NCI-H1092 (cell line): ENCODE data around the gene PDS5A.
"Not testable (repeated sequence)": the region's sequence is repeated elsewhere in the genome, so short reads cannot be mapped to it uniquely, and the experiment has no call there.

Experiments
- DNase-seq: peaks from one replicate; lab custom pipeline; 2025; lab: John Stamatoyannopoulos, UW

PDS5A gene

DNA sequence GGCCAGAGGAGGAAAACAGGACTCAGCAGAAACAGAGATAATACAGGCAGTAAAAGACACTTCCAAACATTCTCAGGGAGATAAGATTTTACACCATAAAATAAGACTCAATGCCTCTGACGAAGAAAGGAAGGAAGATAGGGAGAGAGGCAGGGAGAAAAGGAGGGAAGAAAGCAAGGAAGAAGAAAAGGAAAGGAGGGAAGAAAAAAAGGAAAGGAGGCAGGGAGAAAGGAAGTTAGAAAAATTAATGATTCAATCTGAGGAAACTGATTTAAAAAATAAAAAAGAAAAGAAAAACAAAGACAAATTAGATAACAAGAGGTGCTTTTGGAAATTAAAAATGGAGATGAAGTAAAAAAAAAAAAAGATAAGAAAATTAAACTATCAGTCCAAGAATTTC, 72.1 kb downstream of the PDS5A start:
- no peak for DNase-seq

DNA sequence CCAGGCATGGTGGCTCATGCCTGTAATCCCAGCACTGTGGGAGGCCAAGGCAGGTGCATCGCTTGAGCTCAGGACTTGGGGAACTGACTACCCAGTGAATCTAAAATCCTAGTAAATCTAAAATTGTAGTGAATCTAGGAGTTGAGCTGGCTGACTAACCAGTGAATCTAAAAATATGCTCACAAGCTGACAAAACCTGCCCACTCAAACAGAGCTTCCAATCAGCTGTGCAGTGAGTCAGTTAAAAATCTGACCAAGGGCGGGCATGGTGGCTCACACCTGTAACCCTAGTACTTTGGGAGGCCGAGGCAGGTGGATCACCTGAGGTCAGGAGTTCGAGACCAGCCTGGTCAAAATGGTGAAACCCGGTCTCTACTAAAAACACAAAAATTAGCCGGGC, 72.7 kb downstream of the PDS5A start:
- DNase-seq, result not testable (repeated sequence)

DNA sequence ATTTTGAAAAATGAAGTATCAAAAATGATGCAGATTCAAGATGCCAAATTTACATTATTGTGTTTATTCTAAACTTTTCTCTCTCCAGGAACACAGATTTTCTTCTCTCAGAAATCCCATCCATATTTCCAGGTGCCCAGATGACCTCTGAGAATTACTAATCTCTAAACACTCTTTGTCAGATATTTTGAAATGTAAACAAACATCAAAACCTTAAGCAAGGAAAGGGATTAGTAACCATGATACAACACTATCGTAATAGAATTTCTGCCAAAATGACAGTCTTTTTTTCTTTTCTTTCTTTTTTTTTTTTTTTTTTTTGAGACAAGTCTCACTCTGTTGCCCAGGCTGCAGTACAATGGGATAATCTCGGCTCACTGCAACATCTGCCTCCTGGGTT, 76.7 kb downstream of the PDS5A start:
- DNase-seq, result no peak

DNA sequence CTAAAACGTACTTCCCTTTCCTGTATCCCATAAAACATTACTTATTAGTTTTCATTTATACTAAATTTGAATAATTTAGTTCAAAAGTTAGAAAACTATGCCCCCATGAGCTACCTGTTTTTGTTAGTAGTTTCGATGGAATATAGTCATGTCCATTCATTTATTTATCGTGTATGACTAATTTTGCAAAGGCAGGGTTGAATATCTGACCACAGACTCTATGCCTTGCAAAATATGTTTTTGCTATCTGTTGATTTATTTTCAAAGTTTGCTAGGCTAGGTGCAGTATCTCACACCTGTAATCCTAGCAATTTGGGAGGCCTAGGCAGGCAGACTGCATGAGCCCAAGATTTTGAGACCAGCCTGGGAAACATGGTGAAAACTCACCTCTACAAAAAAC, 78.4 kb downstream of the PDS5A start:
- no peak for DNase-seq

DNA sequence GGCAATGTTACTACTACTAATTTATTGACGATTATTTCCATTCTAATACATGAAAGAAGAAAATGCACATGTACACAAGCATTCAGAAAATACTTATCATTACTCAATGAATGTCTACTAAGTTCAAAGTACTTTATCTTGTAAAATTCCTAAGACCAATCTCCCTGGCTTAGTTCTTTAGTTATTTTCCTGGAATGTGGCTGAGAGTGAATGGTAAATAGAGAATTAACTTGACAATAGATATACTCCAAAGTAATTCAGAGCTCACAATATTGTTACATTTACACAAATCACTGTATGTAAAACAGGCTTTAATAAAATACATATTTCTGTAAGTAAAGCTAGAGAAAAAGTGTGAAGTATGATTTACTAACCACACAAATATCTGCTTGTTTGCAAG, 79.7 kb downstream of the PDS5A start:
- no peak for DNase-seq

DNA sequence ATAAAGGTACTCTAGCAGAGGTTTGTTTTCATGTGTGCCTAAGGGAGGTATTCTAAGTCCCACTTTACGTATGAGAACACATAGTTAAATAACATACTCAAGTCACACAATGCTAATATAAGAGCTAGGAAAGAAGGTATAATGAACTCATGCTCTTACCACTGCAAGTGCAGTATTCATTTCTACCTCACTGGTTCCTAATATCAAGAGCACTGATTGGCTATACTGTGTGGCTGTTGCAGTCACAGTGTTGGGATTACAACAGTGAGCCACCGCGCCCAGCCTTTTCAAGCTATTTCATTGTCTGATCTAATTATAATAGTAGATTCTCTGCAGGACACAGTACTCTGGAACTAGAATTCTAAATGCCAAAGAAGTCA, 84.0 kb downstream of the PDS5A start:
- no peak for DNase-seq

DNA sequence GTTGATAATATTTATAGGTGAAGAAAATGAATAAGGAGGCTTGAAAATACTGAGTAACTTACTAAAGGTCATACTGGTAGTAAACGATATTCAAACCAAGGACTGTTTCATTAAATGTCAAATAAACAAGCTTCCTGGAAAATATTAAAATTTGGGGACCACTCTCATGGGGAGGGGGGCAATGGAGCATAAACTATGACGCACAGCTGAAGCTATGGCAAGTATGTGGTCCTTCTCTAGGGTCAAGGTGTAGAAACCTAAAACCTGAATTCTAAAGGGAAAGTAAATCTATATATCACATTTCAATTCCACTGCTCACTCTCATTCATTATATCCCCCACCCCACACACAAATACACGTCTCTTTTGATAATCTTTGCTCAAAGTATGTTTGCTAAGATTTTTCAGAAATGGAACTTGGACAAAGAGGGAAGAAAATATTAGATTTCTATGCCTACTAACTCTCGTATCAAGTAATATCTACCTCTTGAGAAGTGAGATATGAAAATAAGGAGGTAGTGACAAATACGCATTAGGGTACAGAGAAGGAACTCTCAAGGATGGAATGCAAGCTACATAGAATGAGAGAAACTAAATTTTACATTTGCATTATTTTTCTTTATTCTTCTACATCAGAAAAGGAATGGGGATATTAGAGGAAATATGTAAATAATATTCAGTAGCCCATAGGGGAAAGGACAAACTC, 84.6 kb downstream of the PDS5A start:
- no peak for DNase-seq

DNA sequence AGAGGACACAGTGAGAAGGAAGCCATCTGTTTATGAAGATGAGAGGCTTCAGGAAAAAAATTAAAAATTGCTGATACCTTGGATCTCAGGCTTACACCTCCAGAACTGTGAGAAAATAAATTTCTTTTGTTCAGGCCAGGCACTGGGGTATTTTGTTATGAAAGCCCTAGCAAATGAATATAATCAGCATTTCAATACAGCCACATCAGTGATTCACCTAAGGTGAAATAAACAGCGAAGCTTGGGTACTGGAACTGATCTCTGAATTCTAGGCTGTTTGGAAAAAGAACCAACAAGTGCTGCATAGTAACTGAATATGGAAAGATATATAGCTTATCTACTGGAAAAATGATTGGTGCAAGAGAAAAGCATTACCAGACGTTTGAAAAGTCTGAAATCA, 88.5 kb downstream of the PDS5A start:
- no peak for DNase-seq

DNA sequence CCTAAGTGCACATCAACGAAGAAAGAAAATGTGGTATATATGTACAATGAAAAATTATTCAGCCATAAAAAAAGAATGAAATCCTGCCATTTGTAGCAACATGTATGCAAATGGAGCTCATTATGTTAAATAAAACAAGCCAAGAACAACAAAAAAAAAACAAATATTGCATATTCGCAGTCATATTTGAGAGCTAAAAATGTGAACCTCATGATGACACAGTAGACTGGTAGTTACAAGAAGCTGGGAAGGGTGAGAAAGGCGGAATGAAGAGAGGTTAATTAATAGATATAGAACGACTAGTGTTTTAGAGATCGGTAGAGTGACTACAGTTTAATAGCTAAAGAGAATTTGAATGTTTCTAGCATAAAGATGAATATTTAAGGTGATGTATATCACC, 89.2 kb downstream of the PDS5A start:
- no peak for DNase-seq

DNA sequence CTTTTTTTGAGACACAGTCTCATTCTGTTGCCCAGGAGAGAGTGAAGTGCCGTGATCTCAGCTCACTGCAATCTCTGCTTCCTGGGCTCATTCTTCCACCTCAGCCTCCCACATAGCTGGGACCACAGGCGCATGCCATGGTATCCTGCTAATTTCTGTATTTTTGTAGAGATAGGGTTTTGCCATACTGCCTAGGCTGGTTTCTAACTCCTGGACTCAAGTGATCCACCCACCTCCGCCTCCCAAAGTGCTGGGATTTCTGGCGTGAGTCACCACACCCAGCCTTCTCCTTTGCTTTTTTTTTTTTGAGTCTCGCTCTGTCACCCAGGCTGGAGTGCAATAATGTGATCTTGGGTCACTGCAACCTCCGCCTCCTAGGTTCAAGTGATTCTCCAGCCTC, 94.1 kb downstream of the PDS5A start:
- no peak for DNase-seq

DNA sequence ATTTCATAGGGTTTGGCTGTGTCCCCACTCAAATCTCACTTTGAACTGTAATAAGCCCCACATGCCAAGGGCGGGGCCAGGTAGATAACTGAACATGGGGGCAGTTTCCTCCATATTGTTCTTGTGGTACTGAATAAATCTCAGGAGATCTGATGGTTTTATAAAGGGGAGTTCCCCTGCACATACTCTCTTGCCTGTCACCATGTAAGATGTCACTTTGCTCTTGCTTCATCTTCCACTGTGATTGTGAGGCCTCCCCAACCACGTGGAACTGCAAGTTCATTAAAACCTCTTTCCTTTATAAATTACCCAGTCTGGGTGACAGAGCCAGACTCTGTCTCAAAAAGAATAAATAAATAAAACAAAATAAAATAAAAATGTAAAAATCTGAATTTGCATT, 95.9 kb downstream of the PDS5A start:
- no peak for DNase-seq

DNA sequence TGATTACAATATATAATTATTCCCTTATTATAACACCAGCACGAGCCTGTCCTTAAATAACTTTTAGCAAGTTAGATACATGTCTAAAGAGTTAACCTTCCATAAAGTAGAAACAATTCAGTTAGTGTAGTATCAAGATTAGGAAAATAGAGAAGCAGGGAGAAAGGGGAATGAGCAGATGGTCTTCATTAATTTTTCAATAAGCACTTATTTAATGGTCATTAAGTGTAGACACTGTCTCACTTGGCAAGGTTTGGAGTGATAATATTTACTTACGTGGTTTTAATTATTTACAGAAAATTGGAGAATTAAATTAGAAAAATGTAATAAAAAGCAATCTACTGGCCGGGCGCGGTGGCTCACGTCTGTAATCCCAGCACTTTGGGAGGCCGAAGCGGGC, 99.7 kb downstream of the PDS5A start:
- DNase-seq, result no peak

DNA sequence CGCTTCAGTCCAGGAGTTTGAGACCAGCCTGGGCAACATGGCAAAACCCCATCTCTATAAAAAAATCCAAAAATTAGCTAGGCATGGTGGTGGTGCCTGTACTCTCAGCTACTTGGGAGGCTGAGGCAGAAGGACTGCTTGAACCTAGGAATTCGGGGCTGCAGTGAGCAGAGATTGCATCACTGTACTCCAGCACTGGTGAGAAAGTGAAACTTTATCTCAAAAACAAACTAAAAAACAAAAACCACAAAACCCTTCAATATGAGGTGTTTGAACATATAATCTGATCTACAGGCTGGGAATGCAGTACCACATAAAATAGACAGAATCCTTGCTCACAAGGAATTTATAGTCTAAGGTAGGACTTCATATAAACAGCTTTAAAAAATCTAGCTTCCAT, 103.9 kb downstream of the PDS5A start:
- DNase-seq, result no peak

DNA sequence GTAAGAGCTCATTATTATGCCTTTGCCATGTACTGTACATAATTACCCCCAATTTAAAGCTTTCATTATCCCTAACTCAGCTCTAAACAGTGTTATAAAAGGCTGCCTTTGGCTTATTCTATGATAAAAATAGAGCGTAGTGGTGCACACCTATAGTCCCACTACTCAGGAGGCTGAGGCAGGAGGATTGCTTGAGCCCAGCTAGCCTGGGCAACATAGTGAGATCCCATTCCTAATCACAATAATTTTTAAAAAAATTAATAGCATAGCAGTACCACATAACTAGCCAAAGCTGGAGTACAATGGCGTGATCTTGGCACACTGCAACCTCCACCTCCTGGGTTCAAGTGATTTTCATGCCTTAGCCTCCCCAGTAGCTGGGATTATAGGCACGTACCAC, 112.4 kb downstream of the PDS5A start:
- DNase-seq, result no peak

DNA sequence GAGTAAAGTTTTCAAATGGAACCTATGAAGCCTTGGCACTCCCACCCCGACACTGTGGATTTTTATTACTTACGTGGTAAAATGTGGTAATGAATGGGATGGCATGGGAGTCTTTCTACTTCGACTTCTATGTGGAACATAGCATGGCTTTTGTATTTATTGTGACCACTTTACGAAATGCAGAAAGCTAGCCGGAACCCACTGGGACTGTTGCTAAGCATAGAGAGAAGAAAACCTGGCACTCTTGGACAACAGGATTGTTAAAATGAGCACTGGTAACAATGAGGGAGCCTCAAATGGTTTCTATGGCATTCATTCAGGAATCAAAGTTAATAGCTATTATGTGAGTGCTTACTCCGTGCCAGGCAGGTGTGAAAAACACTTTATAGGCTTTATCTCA, 113.3 kb downstream of the PDS5A start:
- no peak for DNase-seq

DNA sequence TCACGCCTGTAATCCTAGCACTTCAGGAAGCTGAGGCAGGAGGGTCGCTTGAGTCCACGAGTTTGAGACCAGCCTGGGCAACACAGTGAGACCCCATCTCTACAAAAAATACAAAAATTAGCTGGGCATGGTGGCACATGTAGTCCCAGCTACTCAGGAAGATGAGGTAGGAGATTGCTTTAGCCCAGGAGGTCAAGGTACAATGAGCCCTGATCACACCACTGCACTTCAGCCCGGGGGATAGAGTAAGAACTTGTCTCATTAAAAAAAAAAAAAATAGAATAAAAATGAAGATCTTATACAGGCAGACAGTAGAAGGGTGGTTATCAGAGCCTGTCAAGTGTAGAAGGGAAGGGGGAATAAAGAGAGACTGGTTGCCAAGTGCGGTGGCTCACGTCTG, 116.9 kb downstream of the PDS5A start:
- no peak for DNase-seq

DNA sequence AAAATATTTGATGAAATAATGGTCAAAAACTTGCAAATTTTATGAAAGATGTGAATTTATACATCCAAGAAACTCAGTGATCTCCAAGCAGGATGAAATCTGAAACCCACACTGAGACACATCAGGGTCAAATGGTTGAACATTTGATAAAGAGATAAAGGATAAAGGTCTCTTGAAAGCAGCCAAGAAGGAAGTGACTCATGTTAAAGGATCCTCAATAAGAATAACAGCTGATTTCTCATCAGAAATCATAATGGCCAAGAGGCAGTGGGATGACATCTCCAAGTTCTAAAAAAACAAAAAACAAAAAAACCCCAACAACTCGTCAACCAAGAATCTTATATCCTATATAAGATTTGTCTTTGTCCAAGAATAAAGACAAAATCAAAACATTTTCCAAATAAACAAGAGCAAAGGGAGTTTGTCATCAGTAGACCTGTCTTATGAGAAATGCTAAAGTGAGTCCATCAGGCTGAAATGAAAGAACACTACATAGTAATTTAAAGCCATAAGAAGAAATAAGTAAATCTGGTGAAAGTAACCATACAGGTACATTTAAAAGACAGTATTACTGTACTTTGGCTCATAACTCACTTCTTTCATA, 121.7 kb downstream of the PDS5A start:
- DNase-seq, result no peak

DNA sequence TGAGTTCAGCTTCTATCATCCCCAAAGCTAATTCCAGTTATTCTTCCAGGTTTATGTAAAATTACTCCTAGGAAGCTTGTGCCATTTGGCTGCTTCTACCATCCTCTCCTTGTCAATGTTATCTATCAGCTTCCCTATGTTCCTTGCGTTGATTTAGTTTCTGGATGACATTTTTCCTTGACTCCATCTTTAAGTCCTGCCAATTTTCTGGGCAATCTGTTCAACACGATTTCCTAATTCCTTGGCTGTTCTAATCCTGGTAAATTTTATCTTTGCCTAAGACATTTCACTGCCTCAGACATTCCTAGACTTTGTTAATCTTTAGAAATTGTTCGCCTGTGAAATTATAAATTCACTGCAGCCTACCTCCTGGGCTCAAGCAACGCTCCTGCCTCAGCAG, 125.1 kb downstream of the PDS5A start:
- no peak for DNase-seq

DNA sequence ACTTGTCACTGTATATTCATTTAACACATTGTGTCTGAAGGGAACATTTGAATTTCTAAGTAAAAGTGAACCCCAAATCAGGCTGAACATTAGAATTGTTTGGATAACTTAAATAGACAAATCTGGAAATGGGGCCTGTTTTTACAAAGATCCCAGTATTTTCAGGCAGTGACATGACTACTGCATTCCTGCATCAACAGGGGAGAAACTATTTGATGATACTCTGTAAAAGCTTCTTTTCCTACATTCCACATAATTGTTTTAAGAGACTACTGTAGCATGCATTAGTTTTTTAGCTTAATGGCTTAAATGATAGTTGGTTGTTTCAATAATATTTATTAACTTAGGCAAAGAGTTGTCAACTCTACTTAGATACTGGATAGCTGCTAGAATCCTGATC, 127.0 kb downstream of the PDS5A start:
- no peak for DNase-seq

DNA sequence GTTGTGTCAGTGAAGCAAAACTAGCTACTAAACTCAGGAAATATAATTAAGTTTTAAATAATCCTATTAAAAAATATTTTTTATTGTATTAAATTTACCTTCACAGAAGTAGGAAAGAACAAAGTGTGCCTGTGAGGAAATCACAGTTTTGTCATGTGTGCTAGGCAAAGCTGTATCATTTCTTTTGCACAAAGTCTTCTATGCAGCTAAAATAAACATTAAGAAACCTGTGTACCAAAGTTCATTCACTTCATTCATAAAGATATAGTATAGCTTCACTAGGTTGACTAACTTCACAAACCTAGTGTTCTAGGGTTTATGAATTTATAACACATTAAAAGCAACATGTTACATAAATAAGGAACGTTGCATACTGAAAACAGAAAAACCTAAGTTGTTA, 131.0 kb downstream of the PDS5A start:
- DNase-seq, result no peak

DNA sequence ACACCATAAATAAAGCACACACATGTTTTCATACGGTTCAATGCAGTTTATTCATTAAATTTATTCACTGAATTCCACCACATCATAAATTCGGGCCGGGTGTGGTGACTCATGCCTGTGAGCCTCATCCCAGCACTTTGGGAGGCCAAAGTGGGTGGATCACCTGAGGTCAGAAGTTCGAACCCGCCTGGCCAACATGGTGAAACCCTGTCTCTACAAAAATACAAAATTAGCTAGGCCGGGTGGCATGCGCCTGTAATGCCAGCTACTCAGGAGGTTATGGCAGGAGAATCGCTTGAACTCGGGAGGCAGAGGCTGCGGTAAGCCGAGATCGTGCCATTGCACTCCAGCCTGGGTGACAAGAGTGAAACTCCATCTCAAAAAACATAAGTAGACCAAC, 131.6 kb downstream of the PDS5A start:
- no peak for DNase-seq

DNA sequence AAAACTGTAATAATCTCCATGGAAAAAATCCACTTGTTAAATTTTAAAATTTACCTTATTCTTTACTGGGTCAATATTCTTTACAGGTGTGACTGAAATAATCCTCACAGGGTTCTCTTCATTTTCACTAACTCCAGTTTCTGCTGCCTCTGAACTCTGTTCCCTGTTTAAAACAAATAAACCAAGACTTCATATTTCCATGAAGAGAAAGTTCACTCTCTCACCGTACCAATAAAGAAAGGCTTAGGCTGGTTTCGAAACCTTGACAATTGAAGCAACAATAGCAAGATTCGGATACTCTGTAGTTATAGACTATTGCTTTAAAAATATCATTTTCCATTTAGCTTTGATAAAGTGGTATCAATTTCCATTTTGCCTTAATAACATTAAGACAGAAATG, 135.8 kb downstream of the PDS5A start:
- no peak for DNase-seq

DNA sequence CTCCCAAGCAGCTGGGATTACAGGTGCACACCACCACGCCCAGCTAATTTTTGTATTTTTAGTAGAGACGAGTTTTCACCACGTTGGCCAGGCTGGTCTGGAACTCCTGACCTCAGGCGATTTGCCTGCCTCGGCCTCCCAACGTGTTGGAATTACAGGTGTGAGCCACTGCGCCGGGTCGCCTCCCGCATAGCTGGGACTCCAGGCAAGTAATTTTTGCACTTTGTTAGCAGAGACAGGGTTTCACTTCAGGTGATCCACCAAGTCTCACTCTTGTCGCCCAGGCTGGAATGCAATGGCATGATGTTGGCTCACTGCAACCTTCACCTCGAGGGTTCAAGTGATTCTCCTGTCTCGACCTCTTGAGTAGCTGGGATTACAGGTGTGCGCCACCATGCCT, 137.2 kb downstream of the PDS5A start:
- DNase-seq, result not testable (repeated sequence)

DNA sequence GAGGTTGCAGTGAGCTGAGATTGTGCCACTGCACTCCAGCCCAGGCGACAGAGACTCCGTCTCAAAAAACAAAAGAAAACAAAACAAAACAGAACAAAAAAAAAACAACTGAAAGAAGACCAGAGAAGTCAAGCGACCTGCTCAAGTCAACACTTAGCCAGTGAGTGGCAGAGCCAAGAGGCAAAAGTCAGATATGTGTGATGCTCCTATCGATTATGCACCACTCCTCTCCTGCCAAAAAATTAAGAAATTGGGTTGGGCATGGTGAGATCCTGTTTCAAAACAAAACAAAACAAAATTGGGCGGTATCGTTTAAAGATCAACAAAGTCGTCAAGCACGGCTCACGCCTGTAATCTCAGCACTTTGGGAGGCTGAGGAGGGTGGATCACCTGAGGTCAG, 137.7 kb downstream of the PDS5A start:
- no peak for DNase-seq
